Erythroblast (primary cell): ENCODE measurements around the gene PHKB.

Experiments used
- GATA1 ChIP-seq: IDR thresholded peaks from 2 replicates; pipeline ENCODE4 v1.6.1; 2011; ENCODE audit warnings: low read depth, mild to moderate bottlenecking, control low read depth, low read length, moderate library complexity
- POLR2A ChIP-seq: IDR thresholded peaks from 2 replicates; pipeline ENCODE4 v1.6.1; 2011; ENCODE audit warnings: mild to moderate bottlenecking, low read length

GRCh38 chr16:47431960-47432359, 29.2 kb upstream of the PHKB start:
- TF ChIP-seq POLR2A (no peak), GATA1 (no peak)
